Stimulated activated CD4-positive, alpha-beta T cell treated with anti-CD3 and anti-CD28 coated beads, Interleukin-15, amount 100 ng/mL, for 1 hour (primary cell): ENCODE measurements around the gene PIK3C2B.
A peak's percentile ranks its signal among the peaks of the same experiment; 100 is the strongest.
"Not testable (repeated sequence)": the region's sequence is repeated elsewhere in the genome, so short reads cannot be mapped to it uniquely, and the experiment has no call there.

Source experiments
- DNase-seq, 2 donors: peaks; one replicate each; pipeline ENCODE4 v3.0.0-alpha.2; 2020; ENCODE audit warnings: low read depth in 1 of 2, low spot score in 1 of 2

PIK3C2B gene

DNA sequence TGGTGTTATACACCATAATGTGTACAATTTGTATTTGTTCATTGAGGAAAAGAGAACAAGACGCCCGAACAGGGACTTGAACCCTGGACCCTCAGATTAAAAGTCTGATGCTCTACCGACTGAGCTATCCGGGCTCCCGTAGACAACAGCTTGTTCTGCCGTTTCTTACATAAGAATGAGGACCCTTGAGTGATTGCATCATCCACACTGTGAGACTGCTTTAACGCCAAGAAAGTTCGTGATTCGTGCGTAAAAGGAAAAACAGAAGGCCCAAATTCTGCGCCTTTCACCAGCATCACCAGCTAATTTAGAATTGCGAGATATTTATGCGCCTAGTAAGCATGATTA lies 12.3 kb upstream of the PIK3C2B start:
- peak; percentile 56 to 75 for DNase-seq

DNA sequence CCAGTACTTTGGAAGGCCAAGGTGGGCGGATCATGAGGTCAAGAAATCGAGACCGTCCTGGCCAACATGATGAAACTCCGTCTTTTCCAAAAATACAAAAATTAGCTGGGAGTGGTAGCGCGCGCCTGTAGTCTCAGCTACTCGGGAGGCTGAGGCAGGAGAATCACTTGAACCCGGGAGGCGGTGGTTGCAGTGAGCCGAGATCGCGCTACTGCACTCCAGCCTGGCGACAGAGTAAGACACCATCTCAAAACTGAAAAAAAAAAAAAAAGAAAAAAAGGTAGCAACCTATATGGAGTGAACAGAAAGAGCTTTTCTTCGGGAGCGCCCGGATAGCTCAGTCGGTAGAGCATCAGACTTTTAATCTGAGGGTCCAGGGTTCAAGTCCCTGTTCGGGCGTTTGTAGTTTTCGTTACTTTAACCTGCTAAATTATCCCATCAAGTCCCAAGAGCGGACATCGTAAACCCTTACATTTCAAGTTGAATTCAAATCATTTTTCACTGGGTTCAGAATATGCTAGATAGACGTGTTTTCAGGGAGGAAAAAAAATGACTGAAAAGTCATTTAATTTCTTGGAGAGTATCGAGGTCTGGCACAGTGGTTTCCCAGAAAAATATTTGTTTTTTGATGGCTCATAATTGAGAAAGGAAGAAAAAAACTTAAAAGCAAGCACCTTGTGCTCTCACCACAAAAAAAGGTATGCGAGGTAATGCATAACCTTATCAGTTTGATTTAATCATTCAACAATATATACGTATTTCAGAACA lies 11.8 kb upstream of the PIK3C2B start:
- peak in 1 of 2 donors; percentile 38 for DNase-seq

DNA sequence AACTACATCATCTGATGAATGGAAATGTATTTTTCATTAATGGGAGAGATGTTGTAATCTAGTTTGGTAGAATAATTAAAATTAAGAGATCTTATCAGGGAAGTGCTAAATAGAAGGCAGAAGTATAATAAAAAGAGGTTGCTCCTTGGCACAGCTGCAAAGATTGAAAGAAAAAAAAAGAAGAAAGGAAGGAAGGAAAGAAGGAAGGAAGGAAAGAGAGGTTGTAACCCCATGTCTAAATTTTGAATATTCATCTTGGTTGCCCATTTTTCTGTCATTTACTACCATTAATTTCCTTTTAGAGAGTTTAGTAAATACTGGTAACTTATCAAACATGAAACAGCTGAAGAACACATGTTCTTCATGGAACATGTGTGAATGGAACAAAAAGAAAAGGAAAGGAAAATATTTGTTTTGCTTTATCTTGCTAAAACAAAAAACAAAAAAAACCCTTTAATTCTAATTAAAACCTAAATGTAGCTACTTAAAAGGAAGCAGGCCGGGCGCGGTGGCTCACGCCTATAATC lies 11.1 kb upstream of the PIK3C2B start:
- DNase-seq = no peak

DNA sequence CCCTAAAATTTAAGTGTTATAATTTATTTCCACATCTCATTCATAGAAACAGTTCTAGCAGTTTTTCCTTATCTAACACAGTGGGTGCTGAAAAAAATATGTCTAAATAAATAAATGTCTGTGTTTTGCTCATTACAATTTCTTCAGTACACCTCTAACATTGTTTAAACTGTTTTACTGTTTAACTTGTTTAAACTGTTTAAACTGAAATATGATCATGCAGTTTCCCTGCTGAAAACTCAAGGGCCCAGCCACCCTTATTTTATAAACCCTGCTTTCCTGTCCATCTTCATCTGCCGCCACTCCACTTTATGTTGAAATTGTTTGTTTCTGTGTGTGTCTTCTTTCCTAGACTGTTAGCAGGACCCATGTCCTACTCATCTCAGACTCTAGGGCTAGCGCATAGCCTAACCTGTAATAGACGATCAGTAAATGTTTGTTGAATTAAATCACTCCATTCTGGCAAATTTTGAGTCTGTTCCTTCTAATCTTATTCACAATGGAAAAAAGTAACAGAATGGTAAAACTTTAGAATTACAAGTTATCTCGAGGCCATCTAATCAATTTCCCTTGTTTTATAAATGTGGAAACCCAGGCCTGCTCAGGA lies 9.4 kb upstream of the PIK3C2B start:
- no peak for DNase-seq

DNA sequence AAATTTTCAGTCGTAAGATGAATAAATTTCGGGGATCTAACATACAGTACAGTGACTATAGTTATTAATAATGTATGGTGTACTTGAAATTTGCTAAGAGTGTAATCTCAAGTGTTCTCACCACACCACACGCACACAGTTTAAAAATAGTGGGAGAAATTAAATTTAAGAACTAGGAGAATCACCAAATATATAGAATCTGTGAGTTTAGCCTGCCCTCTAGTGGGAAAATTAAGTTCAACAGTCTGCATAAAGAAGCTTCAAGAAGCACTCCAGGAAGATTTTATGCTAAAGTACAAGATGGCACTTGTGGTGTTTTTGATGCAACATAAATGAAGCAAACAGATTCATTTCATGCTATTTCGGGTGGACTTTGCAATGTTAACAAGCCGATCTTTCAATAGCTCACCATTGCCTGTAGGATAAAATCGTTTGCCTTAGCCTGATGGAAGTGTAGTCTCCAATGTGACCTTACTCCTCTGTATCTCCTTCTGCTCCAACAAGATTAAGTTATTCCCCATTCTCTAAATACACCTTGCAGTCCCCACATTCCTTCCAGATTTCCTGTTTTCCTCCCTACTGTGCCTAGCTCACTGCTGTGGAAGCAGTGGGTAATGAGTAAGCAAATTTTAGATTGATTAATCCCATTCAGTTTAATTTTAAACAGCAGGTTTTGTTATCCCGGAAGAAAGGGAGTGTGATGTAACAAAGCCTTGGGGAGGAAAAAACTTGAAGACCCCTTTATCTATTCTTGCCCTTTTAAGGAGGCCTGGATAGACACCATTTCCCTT lies 8.7 kb upstream of the PIK3C2B start:
- no peak for DNase-seq

DNA sequence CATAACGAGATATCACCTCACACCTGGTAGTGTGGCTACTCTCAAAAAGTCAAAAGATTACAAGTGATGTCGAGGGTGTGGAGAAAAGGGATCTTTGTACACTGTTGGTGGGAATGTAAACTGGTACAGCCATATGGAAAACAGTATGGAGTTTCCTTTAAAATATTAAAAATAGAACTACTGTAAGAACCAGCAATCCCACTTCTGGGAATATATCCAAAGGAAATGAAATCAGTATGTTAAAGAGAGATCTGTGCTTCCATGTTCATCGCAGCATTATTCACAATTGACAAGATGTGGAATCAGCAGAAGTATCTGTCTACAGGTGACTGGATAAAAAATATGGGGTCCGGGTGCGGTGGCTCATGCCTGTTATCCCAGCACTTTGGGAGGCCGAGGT lies 7.6 kb upstream of the PIK3C2B start:
- DNase-seq = no peak

DNA sequence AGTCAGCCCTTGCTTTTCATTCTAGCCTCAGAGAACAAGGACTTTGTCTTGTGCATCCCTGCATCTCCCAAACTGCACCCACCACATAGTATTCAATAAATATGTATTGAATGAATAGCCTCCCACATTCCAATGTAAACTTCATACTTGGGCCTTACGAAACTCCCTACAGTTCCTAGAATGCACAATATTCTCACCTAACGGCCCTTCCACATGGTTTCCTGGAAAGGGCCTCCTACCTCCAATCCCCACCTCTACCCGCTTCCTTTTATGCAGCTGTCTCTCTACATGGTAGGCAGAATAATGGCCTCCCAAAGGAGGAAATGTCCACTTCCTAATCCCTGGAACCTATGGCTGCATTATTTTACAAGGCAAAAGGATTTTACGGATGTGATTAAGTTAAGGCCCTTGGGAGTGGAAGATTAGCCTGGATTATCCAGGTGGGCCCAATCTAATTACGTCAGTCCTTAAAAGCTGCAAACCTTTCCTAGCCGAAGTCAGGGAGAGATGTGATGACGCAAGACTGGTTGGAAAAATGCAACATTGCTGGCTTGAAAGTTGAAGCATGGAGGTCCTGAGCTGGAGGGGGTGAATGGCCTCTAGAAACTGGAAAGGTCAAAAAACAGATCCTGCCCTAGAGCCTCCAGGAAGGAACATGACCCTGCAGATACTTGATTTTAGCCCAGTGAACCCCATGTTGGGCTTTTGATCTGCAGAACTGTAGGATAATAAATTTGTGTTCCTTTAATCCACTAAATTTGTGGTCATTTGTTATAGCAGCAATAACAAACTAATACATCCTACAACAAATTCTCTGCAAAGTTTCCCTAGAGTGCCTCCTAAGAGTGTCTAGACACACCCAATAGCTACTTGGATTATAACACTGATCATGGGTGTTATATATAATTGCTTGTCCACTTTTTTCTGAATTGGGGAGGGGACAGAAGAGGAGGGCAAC lies 5.2 kb upstream of the PIK3C2B start:
- no peak for DNase-seq

DNA sequence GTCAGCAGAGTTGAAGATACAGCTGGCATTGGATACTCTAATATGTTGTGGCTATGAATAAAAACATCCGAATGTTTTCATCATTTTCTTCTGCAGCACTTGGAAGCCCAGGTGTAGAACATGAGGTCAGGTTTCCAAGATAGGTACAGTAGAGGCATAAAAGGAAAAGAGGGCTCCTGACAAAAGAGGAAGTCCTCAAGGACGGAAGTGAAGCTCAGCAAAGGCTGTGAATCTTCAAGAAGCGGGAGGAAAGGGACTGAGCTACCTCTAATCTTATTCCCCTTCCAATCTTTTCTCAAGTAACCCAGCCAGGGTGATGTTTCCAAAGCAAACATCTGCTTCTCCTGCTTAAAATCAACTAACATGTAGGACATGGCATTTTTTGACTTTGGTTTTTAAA lies 4.4 kb upstream of the PIK3C2B start:
- no peak for DNase-seq

DNA sequence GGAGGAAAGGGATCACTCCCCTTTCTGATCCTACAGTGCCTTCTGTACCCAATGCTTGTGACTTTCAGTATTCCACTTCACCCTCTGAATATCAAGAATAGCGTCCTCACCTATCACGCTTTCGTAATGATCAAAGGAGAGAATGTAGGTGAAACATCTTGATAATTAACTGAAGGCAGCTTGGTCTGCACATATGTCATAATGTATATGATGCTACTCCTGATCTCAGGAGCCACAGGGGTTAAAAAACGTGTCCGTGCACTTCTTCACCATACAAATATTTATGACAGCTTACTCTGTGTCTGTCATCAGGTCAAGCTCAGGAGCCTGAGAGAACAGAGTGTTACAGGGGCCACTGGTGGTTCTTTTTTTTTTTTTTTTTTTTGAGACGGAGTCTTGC lies 1.2 kb upstream of the PIK3C2B start:
- no peak for DNase-seq

DNA sequence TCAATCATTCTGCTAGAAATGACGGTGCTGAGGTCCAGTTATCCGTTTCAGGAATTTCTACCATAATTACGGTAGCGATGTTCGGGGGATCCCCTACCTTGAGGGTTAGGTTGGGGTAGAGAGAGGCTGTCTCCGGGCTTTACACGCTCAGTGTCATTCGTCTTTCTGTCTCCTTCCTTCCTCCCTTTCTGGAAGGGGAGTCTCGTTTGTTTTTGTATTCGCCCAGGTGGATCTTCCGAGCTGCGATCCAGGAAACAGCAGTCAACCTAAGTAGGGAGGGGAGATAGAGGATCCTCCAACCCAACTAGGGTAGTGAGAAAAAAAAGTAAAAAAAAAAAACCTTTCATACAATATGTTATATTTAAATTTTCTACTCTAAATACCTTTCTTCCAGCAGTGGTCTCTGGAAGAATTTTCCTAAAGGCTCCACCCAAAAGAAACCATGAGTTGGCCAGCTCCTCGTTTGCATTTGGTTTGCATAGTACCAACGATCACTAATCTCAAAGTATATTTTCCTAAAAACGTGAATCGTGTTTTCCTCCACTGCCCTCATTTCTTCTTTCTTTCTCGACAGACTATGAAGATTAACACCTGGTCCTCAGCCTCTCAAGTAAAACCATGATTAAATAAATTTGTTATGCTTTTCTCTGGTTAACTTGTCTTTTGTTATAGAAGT lies 611 bp upstream of the PIK3C2B start:
- no peak for DNase-seq

DNA sequence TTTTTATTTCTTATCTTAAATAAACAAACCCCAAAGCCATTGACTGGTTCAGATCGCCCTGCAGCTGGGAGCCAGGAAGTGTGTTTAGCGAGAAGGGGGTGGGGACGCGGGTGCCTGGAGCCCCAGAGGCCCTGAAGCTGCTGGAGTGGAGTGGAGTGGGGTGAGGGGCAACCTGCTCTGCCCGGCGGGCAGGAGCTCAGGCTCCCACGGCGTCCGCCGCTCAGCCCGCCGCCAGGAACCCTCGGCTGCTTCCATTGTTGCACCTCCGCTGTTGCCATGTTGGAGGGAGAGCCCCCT lies 673 bp downstream of the PIK3C2B start:
- DNase-seq = peak in 1 of 2 donors; percentile 6

DNA sequence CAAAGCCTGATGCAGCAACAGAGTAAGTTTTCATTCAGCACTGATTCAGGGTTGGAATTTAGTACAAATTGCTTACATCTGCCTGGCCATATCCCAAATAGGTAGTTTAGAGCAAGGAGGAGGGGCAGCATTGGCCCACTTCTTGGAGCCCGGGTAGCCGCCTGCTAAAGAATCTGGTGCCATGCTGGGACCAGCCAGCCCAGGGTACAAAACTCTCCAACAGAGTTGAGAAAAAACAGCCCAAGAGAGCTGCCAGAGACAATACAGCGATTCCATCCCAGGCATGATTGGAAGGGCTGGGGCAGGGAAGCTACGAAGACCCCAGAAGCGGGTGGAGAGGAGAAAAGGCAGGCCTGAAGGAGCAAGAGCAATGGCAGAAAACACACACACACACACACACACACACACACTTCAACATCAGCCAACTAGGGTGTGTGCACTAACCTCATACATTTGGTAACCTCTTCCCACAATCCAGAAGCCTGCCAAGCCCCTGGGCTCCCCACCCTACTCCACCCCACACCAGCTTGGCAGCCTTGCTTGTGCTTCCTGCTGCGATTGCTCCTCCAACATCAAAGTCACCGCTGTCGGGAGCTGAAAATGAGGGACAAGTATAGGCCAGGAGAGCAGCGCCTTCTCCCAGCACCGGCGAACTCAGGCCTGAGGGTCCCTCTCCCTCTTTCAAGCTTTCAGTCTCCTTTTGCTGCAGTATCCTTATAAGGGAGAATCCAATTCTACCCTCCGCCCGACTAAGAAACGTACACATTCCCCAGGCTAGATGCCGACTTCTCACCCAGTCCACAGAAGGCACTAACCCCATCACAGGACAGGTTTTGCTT lies 1.2 kb downstream of the PIK3C2B start:
- DNase-seq = no peak

DNA sequence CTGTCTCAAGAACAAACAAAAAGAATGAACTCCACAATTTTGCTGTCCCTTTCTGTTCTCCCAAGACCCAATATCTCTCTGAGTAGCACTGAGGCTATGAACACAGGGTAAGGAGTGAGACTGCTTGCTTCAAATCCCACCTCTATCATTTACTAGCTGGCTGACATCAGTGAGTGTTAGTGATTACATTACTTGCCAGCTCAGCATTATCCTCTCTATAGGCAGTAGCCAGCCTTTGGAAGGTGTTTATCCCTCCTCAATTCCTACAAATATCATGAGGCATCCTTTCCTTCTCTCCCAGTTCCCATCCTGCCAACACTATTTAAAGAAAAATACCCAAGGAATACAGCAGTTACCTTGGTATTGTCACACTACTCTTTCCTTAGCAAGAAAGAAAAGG lies 3.0 kb downstream of the PIK3C2B start:
- DNase-seq = no peak

DNA sequence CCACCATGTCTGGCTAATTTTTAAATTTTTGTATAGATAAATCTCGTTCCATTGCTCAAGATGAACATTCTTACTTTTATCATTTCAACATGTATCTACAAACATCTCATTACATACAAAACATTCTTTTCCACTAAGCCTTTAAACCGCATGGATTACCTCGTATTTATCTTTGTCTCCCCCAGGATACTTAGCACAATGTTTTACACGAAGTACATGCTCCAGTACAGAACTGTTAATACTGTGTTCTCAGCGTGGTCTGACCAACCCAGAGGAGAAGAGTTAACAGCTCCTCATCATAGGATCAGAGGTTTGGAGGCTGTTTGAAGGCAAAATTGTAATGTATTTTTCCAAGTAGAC lies 7.4 kb downstream of the PIK3C2B start:
- no peak for DNase-seq

DNA sequence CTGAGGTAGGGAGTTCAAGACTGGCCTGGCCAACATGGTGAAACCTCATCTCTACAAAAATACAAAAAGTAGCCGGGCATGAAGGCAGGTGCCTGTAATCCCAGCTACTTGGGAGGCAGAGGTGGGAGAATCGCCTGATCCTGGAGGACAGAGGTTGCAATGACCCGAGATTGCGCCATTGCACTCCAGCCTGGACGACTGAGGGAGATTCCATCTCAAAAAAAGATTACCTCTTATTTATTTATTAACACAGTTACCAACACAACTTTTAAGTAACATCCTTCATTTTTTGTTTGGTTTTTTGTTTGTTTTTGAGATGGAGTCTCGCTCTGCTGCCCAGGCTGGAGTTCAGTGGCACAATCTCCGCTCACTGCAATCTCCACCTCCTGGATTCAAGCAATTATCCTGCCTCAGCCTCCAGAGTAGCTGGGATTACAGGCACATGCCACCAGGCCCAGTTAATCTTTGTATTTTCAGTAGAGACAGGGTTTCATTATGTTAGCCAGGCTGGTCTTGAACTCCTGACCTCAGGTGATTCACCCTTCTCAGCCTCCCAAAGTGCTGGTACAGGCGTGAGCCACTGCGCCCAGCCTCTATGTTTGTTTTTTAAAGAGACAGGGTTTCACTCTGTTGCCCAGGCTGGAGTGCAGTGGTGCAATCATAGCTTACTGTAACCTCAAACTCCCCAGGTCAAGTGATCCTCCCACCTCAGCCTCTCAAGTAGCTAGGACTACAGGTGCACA lies 7.9 kb downstream of the PIK3C2B start:
- not testable (repeated sequence) for DNase-seq

DNA sequence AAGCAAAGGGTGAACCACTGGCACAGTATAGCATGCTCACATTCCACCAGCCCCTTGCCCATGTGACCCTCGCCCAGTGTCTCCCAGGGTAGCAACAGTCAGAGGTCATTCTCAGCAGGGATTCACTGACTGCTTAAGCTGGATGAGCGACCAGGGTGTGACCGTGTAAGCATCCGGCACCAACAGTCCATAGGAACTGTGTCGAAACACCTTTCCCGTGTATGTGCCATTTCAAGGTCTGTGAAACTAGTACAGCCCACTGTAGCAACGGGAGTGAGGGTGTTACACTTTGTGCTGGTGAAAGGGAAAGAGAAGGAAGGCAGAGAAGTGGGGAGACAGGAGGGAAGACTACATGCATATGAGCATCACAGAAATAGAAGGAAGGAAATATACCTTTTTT lies 10.8 kb downstream of the PIK3C2B start:
- no peak for DNase-seq

DNA sequence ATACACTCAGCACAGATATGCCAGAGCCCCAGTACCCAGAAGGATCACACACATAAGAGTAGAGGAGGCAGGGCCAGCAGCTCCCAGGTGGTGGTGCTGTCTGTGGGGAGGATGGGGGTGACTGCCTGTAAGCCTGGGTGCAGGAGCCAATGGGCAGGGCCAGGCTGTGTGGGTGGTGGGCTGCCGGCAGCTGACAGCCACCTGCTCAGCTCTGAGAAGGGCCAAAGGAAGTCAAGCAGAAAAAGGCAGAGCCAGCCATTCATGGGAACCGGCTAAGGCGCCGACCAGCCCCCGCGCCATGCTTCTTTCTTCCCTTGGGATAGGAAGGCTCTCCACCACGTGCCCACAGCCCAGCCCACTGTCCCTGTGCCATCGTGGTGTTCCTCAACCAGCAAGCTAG lies 14.1 kb downstream of the PIK3C2B start:
- no peak for DNase-seq

DNA sequence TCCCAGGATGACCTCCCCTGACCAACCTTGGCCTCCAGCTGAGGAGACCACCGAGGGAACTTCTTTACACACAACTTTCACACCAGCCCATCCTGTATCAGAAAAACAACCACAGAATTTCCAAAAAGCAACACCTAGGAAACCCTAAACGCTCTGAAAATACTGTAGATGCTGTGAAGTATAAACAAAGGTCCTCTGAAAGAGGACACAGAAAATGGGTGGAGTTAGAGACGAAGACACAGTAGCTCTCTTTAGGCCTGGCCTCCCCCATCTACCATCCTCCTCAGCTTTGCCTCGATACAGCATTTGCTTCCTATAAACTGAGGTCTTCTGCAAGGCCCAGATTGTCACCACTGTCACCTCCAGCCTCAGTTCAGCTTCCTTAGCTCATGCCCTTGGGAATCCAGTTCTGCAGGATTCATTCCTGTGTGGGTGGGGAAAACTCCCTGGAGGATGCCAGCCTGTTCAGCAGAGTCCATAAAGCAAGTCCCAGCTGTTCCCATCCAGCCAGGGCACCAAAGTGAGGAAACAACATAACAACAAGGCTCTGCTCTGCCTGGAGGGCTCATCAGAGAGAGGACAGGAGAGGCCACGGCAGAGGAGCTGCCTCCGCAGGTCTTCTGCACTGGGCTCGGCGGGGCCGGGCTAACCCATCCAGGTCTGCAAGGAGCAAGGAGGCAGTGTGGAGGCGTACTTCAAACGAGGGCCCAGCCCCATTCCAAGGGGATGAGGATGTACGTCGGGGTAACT lies 15.0 kb downstream of the PIK3C2B start:
- DNase-seq = no peak
